CD4-positive, alpha-beta T cell treated with Interleukin-6 at 100 ng/mL for 8 hours (primary cell): ENCODE measurements around the gene DDX41.
"Not testable (repeated sequence)": the region's sequence is repeated elsewhere in the genome, so short reads cannot be mapped to it uniquely, and the experiment has no call there.

Source experiments
- DNase-seq: peaks from one replicate; pipeline ENCODE4 v3.0.0-alpha.2; 2020; ENCODE audit warnings: mixed read lengths, low spot score

Gene DDX41

GRCh38 chr5:177516601-177517568, at the start of gene DDX41:
TSS of gene DDX41 (minus strand) at chr5:177516961. CDS start at chr5:177516945, 16 bp downstream.
- peak; percentile 95 for DNase-seq

- DNase-seq, result no peak
These were observed 48.3 kb upstream of the DDX41 start for GRCh38 chr5:177565046-177565445.

GRCh38 chr5:177559446-177559941, 42.7 kb upstream of the DDX41 start:
- DNase-seq, result not testable (repeated sequence)

- no peak for DNase-seq
These were observed 41.0 kb upstream of the DDX41 start for GRCh38 chr5:177557796-177558195.

- DNase-seq, result peak; percentile 24
These were observed 40.4 kb upstream of the DDX41 start for GRCh38 chr5:177557041-177557647.

GRCh38 chr5:177555665-177556064, 38.9 kb upstream of the DDX41 start:
- DNase-seq, result no peak

GRCh38 chr5:177555228-177555627, 38.5 kb upstream of the DDX41 start:
- no peak for DNase-seq

- DNase-seq, result peak; percentile 95
These were observed 37.8 kb upstream of the DDX41 start, which contains the start of gene FAM193B for GRCh38 chr5:177554474-177555111. TSS of gene FAM193B (minus strand) at chr5:177554563. CDS start at chr5:177554458, 105 bp downstream.

GRCh38 chr5:177553671-177554429, 37.1 kb upstream of the DDX41 start:
- no peak for DNase-seq

- no peak for DNase-seq
These were observed 36.2 kb upstream of the DDX41 start for GRCh38 chr5:177552839-177553455.

- no peak for DNase-seq
These were observed 33.4 kb upstream of the DDX41 start for GRCh38 chr5:177550122-177550521.

- DNase-seq, result no peak
These were observed 31.7 kb upstream of the DDX41 start for GRCh38 chr5:177548495-177548894.

GRCh38 chr5:177547736-177548135, 31.0 kb upstream of the DDX41 start:
- DNase-seq, result no peak

GRCh38 chr5:177546258-177546741, 29.5 kb upstream of the DDX41 start:
- DNase-seq, result no peak

- DNase-seq, result no peak
These were observed 28.9 kb upstream of the DDX41 start for GRCh38 chr5:177545487-177546257.

- no peak for DNase-seq
These were observed 26.2 kb upstream of the DDX41 start for GRCh38 chr5:177542816-177543465.

GRCh38 chr5:177540438-177540837, 23.7 kb upstream of the DDX41 start:
- no peak for DNase-seq

GRCh38 chr5:177539411-177539810, 22.6 kb upstream of the DDX41 start:
- DNase-seq, result no peak

- DNase-seq, result no peak
These were observed 22.1 kb upstream of the DDX41 start for GRCh38 chr5:177538876-177539275.
